Measurements from ENCODE around the gene OR51B5. TPM values are rescaled to one million over a fixed set of nuclear protein-coding genes. Genes with fewer than 3 reads are reported as not detected.

OR51B5 gene
- total and polyA plus RNA-seq, 10 of the 15 experiments (the other 5 are each of a cell fraction or from before 2014, with no cell fraction given) = 0.04 to 2.1 (median 0.17) TPM; not detected in 6

DNA sequence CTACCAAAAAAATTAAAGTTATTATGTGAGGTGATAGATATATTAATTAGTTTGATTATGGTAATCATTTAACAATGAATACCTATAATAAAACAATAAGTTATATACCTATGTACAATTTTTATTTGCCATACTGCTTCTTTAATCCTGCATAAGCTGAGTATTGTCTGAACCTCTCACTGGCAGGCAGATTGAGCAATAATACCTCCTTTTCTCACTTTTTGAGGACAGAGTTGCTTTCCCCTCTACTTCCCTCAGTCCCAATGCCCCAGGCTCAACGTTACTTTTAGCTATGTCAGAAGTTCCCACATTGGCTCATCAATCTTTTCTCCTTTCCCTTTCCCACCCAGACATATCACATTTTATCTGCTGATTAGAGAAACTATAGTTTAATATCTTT is 6.2 kb upstream of the OR51B5 start:
- BruUV-seq (replicated peaks) = no TSS peak
- Histone ChIP-seq H3K79me2 (ENCODE audit: control insufficient read depth, insufficient read depth, low read length) (no peaks in the 10 kb centered on the region), H3K27me3 (replicated peaks in 1 of 2; ENCODE audit: control insufficient read depth in 2 of 2, insufficient read depth in 2 of 2, low read length in 1 of 2) (no peaks in the 10 kb centered on the region), H3K4me1 (ENCODE audit: control insufficient read depth, insufficient read depth, low read length) (no peaks in the 10 kb centered on the region), H3K4me3 (no peak overlapping the region), H2AFZ (ENCODE audit: control insufficient read depth, low read depth, low read length) (no peak overlapping the region), H3K9me3 (replicated peaks; ENCODE audit: control insufficient read depth, insufficient read depth, low read length) (no peaks in the 10 kb centered on the region), H3K4me2 (ENCODE audit: control insufficient read depth, insufficient read depth) (no peak overlapping the region), H3K9ac (ENCODE audit: control insufficient read depth, insufficient read depth, low read length) (no peak overlapping the region), H3K36me3 (ENCODE audit: control insufficient read depth in 2 of 2, insufficient read depth in 2 of 2, low read length in 1 of 2) (no peaks in the 10 kb centered on the region), H4K20me1 (ENCODE audit: control insufficient read depth, insufficient read depth) (no peaks in the 10 kb centered on the region), H3K27ac (ENCODE audit: control insufficient read depth, insufficient read depth) (no peak overlapping the region)
- ChIA-PET CTCF (no interaction called here), RAD21 (ENCODE audit: unreplicated experiment) (no interaction called here), POLR2A (no interaction called here), SMC1A (ENCODE audit: uncharacterized antibody, unreplicated experiment) (no interaction called here)
- WGBS (ENCODE audit: insufficient coverage, insufficient replicate concordance, low lambda C conversion rate, missing lambda C conversion rate) = 0% methylated on average over 1 of the region's 1 CpG
- FAIRE-seq (no peak), ATAC-seq (no peak), DNase-seq (ENCODE audit: low read depth, low spot score) (no peak)
- intact Hi-C loops (cut with micrococcal nuclease; ENCODE audit: unreplicated experiment) = no loop called here
- in situ Hi-C loops (cut with MboI) = loop anchor here (25.0 kb wide), 1 partner anchor 1487 kb away; the partner anchor contains the start of gene STIM1
- TF ChIP-seq, protein P1, sequence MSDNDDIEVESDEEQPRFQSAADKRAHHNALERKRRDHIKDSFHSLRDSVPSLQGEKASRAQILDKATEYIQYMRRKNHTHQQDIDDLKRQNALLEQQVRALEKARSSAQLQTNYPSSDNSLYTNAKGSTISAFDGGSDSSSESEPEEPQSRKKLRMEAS (IDR thresholded peaks at IDR 0.05; ENCODE audit: low read depth, low read length) = no peak
- TF ChIP-seq RFX5 (IDR thresholded peaks at IDR 0.05; ENCODE audit: low read depth, low read length) = no peak
- no peak for TF ChIP-seq SMAD5 (IDR thresholded peaks at IDR 0.05; ENCODE audit: low read depth)
- no peak for TF ChIP-seq BHLHE40 (IDR thresholded peaks at IDR 0.05; ENCODE audit: borderline replicate concordance in 1 of 2, low read depth in 2 of 2, low read length in 1 of 2)
- no peak for TF ChIP-seq HDGF (IDR thresholded peaks at IDR 0.05)
- no peak for TF ChIP-seq TCF12 (IDR thresholded peaks at IDR 0.05; ENCODE audit: low read depth, low read length)

DNA sequence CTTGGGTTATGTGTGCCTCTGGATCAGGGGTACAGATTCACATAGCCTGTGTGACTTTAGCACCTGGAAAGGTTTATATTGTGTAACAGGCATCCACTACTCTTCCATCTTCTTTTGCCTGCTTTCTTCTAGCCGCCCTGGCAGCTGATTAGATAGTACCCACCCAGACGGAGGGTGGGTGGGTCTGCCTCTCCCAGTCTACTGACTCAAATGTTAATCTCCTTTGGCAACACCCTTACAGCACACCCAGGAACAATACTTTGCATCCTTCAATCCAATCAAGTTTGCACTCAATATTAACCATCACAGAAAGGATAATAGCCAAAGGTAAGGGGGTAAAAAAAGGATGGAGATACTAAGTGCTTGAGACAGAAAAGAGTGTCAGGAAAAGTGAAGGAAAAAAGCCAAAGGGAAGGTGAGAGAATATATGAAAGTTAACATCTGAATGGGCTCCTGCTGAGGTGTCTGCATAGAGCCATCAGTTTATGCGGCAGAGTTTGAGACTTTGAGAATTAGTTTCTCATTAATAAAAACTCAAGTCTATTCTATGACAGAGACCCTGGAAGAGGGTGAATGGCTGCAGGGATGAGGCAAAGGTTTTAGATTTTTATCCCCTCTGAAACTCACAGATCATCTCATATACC is 5.3 kb upstream of the OR51B5 start:
- no peaks in the 10 kb centered on the region for H3K36me3 ChIP-seq (ENCODE audit: control insufficient read depth in 2 of 2, insufficient read depth in 2 of 2, low read length in 1 of 2)
- no TSS peak for BruUV-seq (replicated peaks)
- in situ Hi-C loops (cut with MboI) = loop anchor here (25.0 kb wide), 1 partner anchor 1486 kb away; the partner anchor contains the start of gene STIM1
- WGBS (ENCODE audit: insufficient coverage, insufficient replicate concordance, low lambda C conversion rate, missing lambda C conversion rate) = 33% methylated on average over 3 of the region's 3 CpGs
- FAIRE-seq = no peak
- H3K9me3 ChIP-seq (replicated peaks; ENCODE audit: control insufficient read depth, insufficient read depth, low read length) = no peaks in the 10 kb centered on the region
- no peaks in the 10 kb centered on the region for H3K4me1 ChIP-seq (ENCODE audit: control insufficient read depth, insufficient read depth, low read length)
- no peak overlapping the region for H3K4me3 ChIP-seq
- H3K9ac ChIP-seq (ENCODE audit: control insufficient read depth, insufficient read depth, low read length) = no peak overlapping the region
- H3K27me3 ChIP-seq (replicated peaks in 1 of 2; ENCODE audit: control insufficient read depth in 2 of 2, insufficient read depth in 2 of 2, low read length in 1 of 2) = no peaks in the 10 kb centered on the region
- no peak overlapping the region for H3K27ac ChIP-seq (ENCODE audit: control insufficient read depth, insufficient read depth)
- ChIA-PET RAD21 (ENCODE audit: unreplicated experiment) (no interaction called here), POLR2A (no interaction called here), CTCF (no interaction called here), SMC1A (ENCODE audit: uncharacterized antibody, unreplicated experiment) (no interaction called here)
- TF ChIP-seq SP1 (IDR thresholded peaks at IDR 0.05; ENCODE audit: low read depth, low read length) (no peak), KAT2A (conservative IDR thresholded peaks at IDR 0.05; ENCODE audit: control insufficient read depth, low read depth, low read length) (no peak), MEF2A (IDR thresholded peaks at IDR 0.05; ENCODE audit: insufficient read depth, low read depth, low read length) (no peak), ASH2L (IDR thresholded peaks at IDR 0.05; ENCODE audit: borderline replicate concordance, low read depth) (no peak), NR2C2 (IDR thresholded peaks at IDR 0.05; ENCODE audit: borderline replicate concordance, control insufficient read depth, insufficient read length, low read depth) (no peak), ZNF384 (IDR thresholded peaks at IDR 0.05; ENCODE audit: borderline replicate concordance, low read depth, low read length) (no peak), SMAD1 (IDR thresholded peaks at IDR 0.05; ENCODE audit: low read depth, partially characterized antibody) (no peak), ETV6 (conservative IDR thresholded peaks at IDR 0.05 in 1 of 2, IDR thresholded peaks at IDR 0.05 in 1 of 2; ENCODE audit: borderline replicate concordance in 1 of 2, low read depth in 1 of 2) (no peak), ZNF622 (IDR thresholded peaks at IDR 0.05) (no peak)
- H4K20me1 ChIP-seq (ENCODE audit: control insufficient read depth, insufficient read depth) = no peaks in the 10 kb centered on the region
- H3K4me2 ChIP-seq (ENCODE audit: control insufficient read depth, insufficient read depth) = no peak overlapping the region
- no peaks in the 10 kb centered on the region for H3K79me2 ChIP-seq (ENCODE audit: control insufficient read depth, insufficient read depth, low read length)
- DNase-seq (ENCODE audit: low read depth, low spot score) = no peak
- no peak overlapping the region for H2AFZ ChIP-seq (ENCODE audit: control insufficient read depth, low read depth, low read length)
- ATAC-seq = no peak
- intact Hi-C loops (cut with micrococcal nuclease; ENCODE audit: unreplicated experiment) = no loop called here

All from GM12878 (cell line).